ENCODE measurements around the gene PHAF1.

PHAF1 gene

DNA sequence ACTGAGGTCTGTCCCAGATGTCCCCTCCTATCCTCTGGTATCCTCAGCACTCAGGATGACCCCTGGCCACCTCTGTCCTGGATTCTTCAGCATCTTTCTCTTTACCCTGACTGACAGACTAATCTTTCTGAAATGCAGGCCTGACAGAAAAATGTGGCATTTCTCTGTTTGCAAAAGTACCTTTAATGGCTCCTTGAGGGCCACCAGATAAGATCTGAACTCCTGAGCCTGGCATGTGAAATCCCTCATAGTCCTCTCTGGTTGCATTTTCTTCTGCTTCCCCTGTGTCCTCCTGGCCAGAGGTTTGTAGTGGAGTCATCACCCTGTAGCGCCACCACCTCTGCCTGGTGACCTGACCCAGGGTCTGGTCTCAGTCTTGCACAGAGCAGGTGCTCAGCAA is 87.1 kb downstream of the PHAF1 start:
- no peak for DNase-seq (ENCODE audit: low spot score)

DNA sequence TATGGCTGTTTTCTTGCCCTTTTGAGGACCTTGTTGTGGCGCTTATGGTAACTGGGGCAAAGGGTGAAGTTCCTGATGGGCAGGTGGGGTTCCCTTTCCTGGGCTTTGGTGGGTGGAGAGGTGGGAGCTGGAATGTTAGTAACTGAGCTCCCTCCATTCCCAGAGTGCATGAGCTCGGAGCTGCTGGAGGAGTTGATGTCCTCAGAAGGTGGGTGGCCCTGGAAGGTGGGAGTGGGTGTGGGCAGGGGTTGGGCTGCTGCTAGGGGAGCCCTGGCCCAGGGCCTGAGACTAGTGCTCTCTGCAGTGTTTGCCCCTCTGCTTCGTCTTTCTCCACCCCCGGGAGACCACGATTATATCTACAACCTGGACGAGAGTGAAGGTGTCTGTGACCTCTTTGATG is 88.0 kb downstream of the PHAF1 start:
- DNase-seq (ENCODE audit: low spot score): no peak
